Amygdala (tissue), 56 donors: ENCODE data around the gene ZNF469.
A peak's percentile ranks its signal among the peaks of the same experiment; 100 is the strongest.

Experiments
- DNase-seq, 56 donors: peaks; one replicate each; lab custom pipeline; 2025; lab: John Stamatoyannopoulos, UW

The ZNF469 gene

GRCh38 chr16:88375236-88375975 is 7.4 kb upstream of the ZNF469 start:
- peak in 9 of 56 donors; percentile 14 to 47 (median 33) for DNase-seq

- peak in 32 of 56 donors; percentile 19 to 77 (median 52) for DNase-seq
Measured at GRCh38 chr16:88375996-88376834, 6.5 kb upstream of the ZNF469 start.

- DNase-seq: no peak
Measured at GRCh38 chr16:88376835-88377726, 5.7 kb upstream of the ZNF469 start.

- DNase-seq: no peak
Measured at GRCh38 chr16:88377961-88378360, 4.8 kb upstream of the ZNF469 start.

- DNase-seq: no peak
Measured at GRCh38 chr16:88378401-88378800, 4.4 kb upstream of the ZNF469 start.

GRCh38 chr16:88378836-88379693 is 3.7 kb upstream of the ZNF469 start:
- DNase-seq: no peak

- DNase-seq: no peak
Measured at GRCh38 chr16:88379694-88380040, 3.1 kb upstream of the ZNF469 start.

GRCh38 chr16:88380099-88380498 is 2.7 kb upstream of the ZNF469 start:
- no peak for DNase-seq

GRCh38 chr16:88380619-88381018 is 2.1 kb upstream of the ZNF469 start:
- no peak for DNase-seq

- DNase-seq: no peak
Measured at GRCh38 chr16:88381820-88382451, 823 bp upstream of the ZNF469 start.

- peak in 19 of 56 donors; percentile 12 to 58 (median 29) for DNase-seq
Measured at GRCh38 chr16:88383401-88384221, 852 bp downstream of the ZNF469 start.

- DNase-seq: no peak
Measured at GRCh38 chr16:88384222-88385111, 1.7 kb downstream of the ZNF469 start.

- no peak for DNase-seq
Measured at GRCh38 chr16:88385112-88385594, 2.4 kb downstream of the ZNF469 start.

GRCh38 chr16:88385831-88386815 is 3.4 kb downstream of the ZNF469 start:
- DNase-seq: no peak

GRCh38 chr16:88387180-88387765 is 4.5 kb downstream of the ZNF469 start:
- no peak for DNase-seq
